KOPT-K1 (cell line): ENCODE data around the gene RAB3A.

Source experiments
- H3K27ac ChIP-seq: fragments of 200-600 bp; sonication (generic); 2 replicates; pipeline ENCODE4 v1.5.1; 2016; ENCODE audit warnings: antibody characterized with exemption, mild to moderate bottlenecking, low read depth, low read length; ENCODE audit not compliant: poor library complexity, severe bottlenecking
- H3K36me3 ChIP-seq: fragments of 200-600 bp; sonication (generic); 2 replicates; pipeline ENCODE4 v1.5.1; 2017; ENCODE audit warnings: antibody characterized with exemption, mild to moderate bottlenecking, low read length, moderate library complexity; ENCODE audit not compliant: insufficient read depth
- H3K9me3 ChIP-seq: fragments of 200-600 bp; sonication (generic); 2 replicates; pipeline ENCODE4 v1.5.1; 2017; ENCODE audit warnings: antibody characterized with exemption, low read length, mild to moderate bottlenecking; ENCODE audit not compliant: insufficient read depth, poor library complexity, severe bottlenecking

RAB3A gene

GRCh38 chr19:18194554-18195238, 9.1 kb downstream of the RAB3A start:
- peaks cover 20% of the 10 kb centered on the region; the same call in 1 of the 2 replicates for H3K36me3 ChIP-seq
- no peak overlapping the region for H3K27ac ChIP-seq

GRCh38 chr19:18194181-18194530, 9.7 kb downstream of the RAB3A start:
- Histone ChIP-seq H3K9me3 (no peaks in the 10 kb centered on the region), H3K27ac (no peak overlapping the region)

More at GRCh38 chr19:18194554-18195238, 9.1 kb downstream of the RAB3A start:
- no peaks in the 10 kb centered on the region for H3K9me3 ChIP-seq

GRCh38 chr19:18193388-18194180, 10.3 kb downstream of the RAB3A start:
- no peaks in the 10 kb centered on the region for H3K9me3 ChIP-seq
- peaks cover 12% of the 10 kb centered on the region; the same call in 1 of the 2 replicates for H3K36me3 ChIP-seq
- peak overlapping the region; percentile 64 for H3K27ac ChIP-seq

More at GRCh38 chr19:18194181-18194530, 9.7 kb downstream of the RAB3A start:
- H3K36me3 ChIP-seq, result peaks cover 16% of the 10 kb centered on the region; the same call in 1 of the 2 replicates

GRCh38 chr19:18192673-18193387, 11.0 kb downstream of the RAB3A start, which contains the start of gene MPV17L2:
MPV17L2 (plus strand) TSS chr19:18193218; CDS start chr19:18193282, 64 bp downstream.
- peaks cover 7% of the 10 kb centered on the region; the same call in 1 of the 2 replicates for H3K36me3 ChIP-seq
- H3K27ac ChIP-seq, result peak within 1 kb of the TSS; percentile 64
- no peaks in the 10 kb centered on the region for H3K9me3 ChIP-seq

- Histone ChIP-seq H3K36me3 (peaks cover 7% of the 10 kb centered on the region; the same call in 1 of the 2 replicates), H3K27ac (peak overlapping the region; percentile 48)
Measured at GRCh38 chr19:18191640-18192062, 12.2 kb downstream of the RAB3A start.

GRCh38 chr19:18190278-18190677, 13.6 kb downstream of the RAB3A start:
- Histone ChIP-seq H3K9me3 (no peaks in the 10 kb centered on the region), H3K27ac (no peak overlapping the region), H3K36me3 (no peaks in the 10 kb centered on the region)

More at GRCh38 chr19:18191640-18192062, 12.2 kb downstream of the RAB3A start:
- no peaks in the 10 kb centered on the region for H3K9me3 ChIP-seq

GRCh38 chr19:18185538-18185937, 18.3 kb downstream of the RAB3A start:
- Histone ChIP-seq H3K36me3 (no peaks in the 10 kb centered on the region), H3K9me3 (no peaks in the 10 kb centered on the region)

GRCh38 chr19:18183529-18183928, 20.3 kb downstream of the RAB3A start:
- Histone ChIP-seq H3K27ac (no peak overlapping the region), H3K9me3 (no peaks in the 10 kb centered on the region), H3K36me3 (no peaks in the 10 kb centered on the region)

More at GRCh38 chr19:18185538-18185937, 18.3 kb downstream of the RAB3A start:
- no peak overlapping the region for H3K27ac ChIP-seq

- Histone ChIP-seq H3K36me3 (no peaks in the 10 kb centered on the region; the same call in 1 of the 2 replicates), H3K27ac (no peak overlapping the region), H3K9me3 (no peaks in the 10 kb centered on the region)
Measured at GRCh38 chr19:18179957-18180356, 23.9 kb downstream of the RAB3A start.

- Histone ChIP-seq H3K36me3 (no peaks in the 10 kb centered on the region; the same call in 1 of the 2 replicates), H3K27ac (no peak overlapping the region), H3K9me3 (no peaks in the 10 kb centered on the region)
Measured at GRCh38 chr19:18176367-18177310, 27.2 kb downstream of the RAB3A start.

- Histone ChIP-seq H3K27ac (no peak overlapping the region), H3K36me3 (no peaks in the 10 kb centered on the region; the same call in 1 of the 2 replicates), H3K9me3 (no peaks in the 10 kb centered on the region)
Measured at GRCh38 chr19:18174983-18175382, 28.9 kb downstream of the RAB3A start.

- H3K36me3 ChIP-seq, result peaks cover 11% of the 10 kb centered on the region; the same call in 1 of the 2 replicates
- no peaks in the 10 kb centered on the region for H3K9me3 ChIP-seq
- peak within 1 kb of the TSS; percentile 47 for H3K27ac ChIP-seq
Measured at GRCh38 chr19:18173572-18174288, 30.1 kb downstream of the RAB3A start, which contains the start of gene IFI30. IFI30 (plus strand) TSS chr19:18173813; CDS start chr19:18173842, 29 bp downstream.

- H3K9me3 ChIP-seq, result no peaks in the 10 kb centered on the region
- H3K27ac ChIP-seq, result peak overlapping the region; percentile 47
- peaks cover 17% of the 10 kb centered on the region; the same call in 1 of the 2 replicates for H3K36me3 ChIP-seq
Measured at GRCh38 chr19:18173054-18173571, 30.7 kb downstream of the RAB3A start.
